ENCODE measurements around the gene RGS14.

DNA sequence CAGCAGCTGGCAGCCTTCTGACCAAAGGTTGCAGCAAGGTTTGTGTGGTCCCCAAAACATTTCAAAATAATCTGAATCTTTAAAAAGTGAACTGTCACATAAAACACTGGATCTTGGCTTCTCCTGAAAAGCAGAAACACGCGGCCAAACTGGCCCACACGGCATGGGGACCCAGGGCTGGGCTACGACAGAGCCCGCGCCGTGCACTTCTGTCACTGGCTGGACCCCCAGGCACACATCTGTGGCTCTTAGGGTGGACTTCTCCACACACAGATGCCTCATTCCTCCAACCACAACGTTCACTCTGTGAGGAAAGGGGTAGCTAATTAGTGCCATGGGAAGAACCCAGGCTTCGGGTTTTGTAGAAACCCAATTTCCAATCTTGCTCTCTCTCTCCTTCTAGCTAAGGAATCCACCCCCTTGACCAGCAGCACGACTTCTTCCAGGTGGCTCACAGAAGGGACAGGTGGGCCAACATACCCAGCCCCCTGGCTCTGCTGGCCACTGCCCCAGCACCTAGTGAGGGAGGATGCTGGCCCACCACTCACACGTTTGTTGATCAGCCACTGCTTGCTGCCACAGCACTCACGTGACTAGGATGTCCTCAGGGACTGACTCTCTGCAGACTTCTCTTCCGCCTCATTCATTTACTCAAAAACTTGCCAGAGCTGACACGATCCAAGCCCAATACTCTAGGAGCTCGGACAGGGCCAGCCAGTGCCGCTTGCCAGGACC, 24.1 kb upstream of the RGS14 start:
- TF ChIP-seq, protein P1, sequence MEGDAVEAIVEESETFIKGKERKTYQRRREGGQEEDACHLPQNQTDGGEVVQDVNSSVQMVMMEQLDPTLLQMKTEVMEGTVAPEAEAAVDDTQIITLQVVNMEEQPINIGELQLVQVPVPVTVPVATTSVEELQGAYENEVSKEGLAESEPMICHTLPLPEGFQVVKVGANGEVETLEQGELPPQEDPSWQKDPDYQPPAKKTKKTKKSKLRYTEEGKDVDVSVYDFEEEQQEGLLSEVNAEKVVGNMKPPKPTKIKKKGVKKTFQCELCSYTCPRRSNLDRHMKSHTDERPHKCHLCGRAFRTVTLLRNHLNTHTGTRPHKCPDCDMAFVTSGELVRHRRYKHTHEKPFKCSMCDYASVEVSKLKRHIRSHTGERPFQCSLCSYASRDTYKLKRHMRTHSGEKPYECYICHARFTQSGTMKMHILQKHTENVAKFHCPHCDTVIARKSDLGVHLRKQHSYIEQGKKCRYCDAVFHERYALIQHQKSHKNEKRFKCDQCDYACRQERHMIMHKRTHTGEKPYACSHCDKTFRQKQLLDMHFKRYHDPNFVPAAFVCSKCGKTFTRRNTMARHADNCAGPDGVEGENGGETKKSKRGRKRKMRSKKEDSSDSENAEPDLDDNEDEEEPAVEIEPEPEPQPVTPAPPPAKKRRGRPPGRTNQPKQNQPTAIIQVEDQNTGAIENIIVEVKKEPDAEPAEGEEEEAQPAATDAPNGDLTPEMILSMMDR (IDR thresholded peaks at IDR 0.05): no peak
- TF ChIP-seq POLR2A (IDR thresholded peaks at IDR 0.05): no peak
